MCF 10A (cell line): ENCODE data around the gene GDI1. TPM values are rescaled to one million over a fixed set of nuclear protein-coding genes. Genes with fewer than 3 reads are reported as not detected.

Source experiments
- BruUV-seq: library from RNA; stranded (reverse); fragments of 400-500 nt; replicated peaks from 2 replicates; lab custom pipeline; 2021; lab: Mats Ljungman, UMichigan
- CTCF ChIA-PET: fragments of 300-600 bp; sonication (Branson Sonifier 250); formaldehyde crosslinking; extraction: SDS; loops from one replicate; lab custom pipeline; 2021; ENCODE audit warnings: antibody characterized with exemption, inconsistent platforms; lab: Yijun Ruan, JAX
- POLR2A ChIA-PET: fragments of 300-600, 350-650 bp; sonication (Branson Sonifier 250); formaldehyde crosslinking; extraction: SDS; loops from one replicate; lab custom pipeline; 2020; ENCODE audit warnings: antibody characterized with exemption, inconsistent platforms; lab: Yijun Ruan, JAX
- DNase-seq: peaks from one replicate; pipeline ENCODE4 v3.0.0-alpha.2; 2018; ENCODE audit not compliant: unreplicated experiment
- H3K27ac Mint-ChIP-seq: one replicate; pipeline ENCODE4 v1.8.0; 2022; ENCODE audit warnings: mild to moderate bottlenecking, low read depth, mixed read lengths; ENCODE audit not compliant: unreplicated experiment
- H3K27me3 Mint-ChIP-seq: one replicate; pipeline ENCODE4 v1.8.0; 2022; ENCODE audit warnings: mixed read lengths; ENCODE audit not compliant: insufficient read depth, unreplicated experiment
- H3K36me3 Mint-ChIP-seq: one replicate; pipeline ENCODE4 v1.8.0; 2022; ENCODE audit warnings: mild to moderate bottlenecking, moderate library complexity, mixed read lengths; ENCODE audit not compliant: insufficient read depth, unreplicated experiment
- H3K4me1 Mint-ChIP-seq: one replicate; pipeline ENCODE4 v1.8.0; 2022; ENCODE audit warnings: mixed read lengths; ENCODE audit not compliant: insufficient read depth, unreplicated experiment
- H3K4me3 Mint-ChIP-seq: one replicate; pipeline ENCODE4 v1.8.0; 2022; ENCODE audit warnings: mild to moderate bottlenecking, moderate library complexity, mixed read lengths; ENCODE audit not compliant: unreplicated experiment
- H3K9me3 Mint-ChIP-seq: one replicate; pipeline ENCODE4 v1.8.0; 2022; ENCODE audit warnings: mixed read lengths; ENCODE audit not compliant: unreplicated experiment
- CTCF ChIP-seq: fragments of 200-600 bp; IDR thresholded peaks from one replicate; pipeline ENCODE4 v1.8.0; 2022; ENCODE audit warnings: antibody characterized with exemption, mild to moderate bottlenecking; ENCODE audit not compliant: unreplicated experiment
- intact Hi-C: fragments of 100-400 bp; cut with micrococcal nuclease; formaldehyde crosslinking; loops from 2 replicates; pipeline ENCODE4 v1.14.1; 2022
- total RNA-seq: library from RNA; stranded (reverse); gene quantifications from 2 replicates; pipeline ENCODE4 v1.2.3, GENCODE V29; 2022

The GDI1 gene
- total RNA-seq, 1 experiment from 2014 or later, result 89.9 TPM

GRCh38 chrX:154459832-154460231 lies 22.9 kb downstream of the GDI1 start:
- DNase-seq, result no peak
- Mint-ChIP-seq H3K27ac (no peak overlapping the region), H3K9me3 (no peaks in the 10 kb centered on the region), H3K4me3 (peak overlapping the region; percentile 70), H3K4me1 (peaks cover 10% of the 10 kb centered on the region), H3K36me3 (peaks cover 11% of the 10 kb centered on the region), H3K27me3 (peaks cover 11% of the 10 kb centered on the region)
- BruUV-seq, result no TSS peak
- ChIA-PET POLR2A (interaction anchor here (1.2 to 1.6 kb wide), 2 partner anchors 30 to 31 kb away, joined by 5 to 12 read pairs; partner anchors contain the start of genes ATP6AP1 and SLC10A3), CTCF (interaction anchor here (1.3 kb wide), 1 partner anchor 67 kb away, joined by 3 read pairs; no protein-coding TSS in a partner anchor)
- no peak for TF ChIP-seq CTCF
- intact Hi-C loops, result no loop called here

GRCh38 chrX:154460326-154460725 lies 23.4 kb downstream of the GDI1 start:
- TF ChIP-seq CTCF, result no peak
- Mint-ChIP-seq H3K27me3 (peaks cover 7% of the 10 kb centered on the region), H3K27ac (no peak overlapping the region), H3K4me1 (peaks cover 10% of the 10 kb centered on the region), H3K9me3 (no peaks in the 10 kb centered on the region), H3K36me3 (peaks cover 11% of the 10 kb centered on the region), H3K4me3 (peak overlapping the region; percentile 5)
- ChIA-PET CTCF (interaction anchor here (0.7 to 1.3 kb wide), 2 partner anchors 67 to 81 kb away, joined by 3 read pairs; no protein-coding TSS in a partner anchor), POLR2A (no interaction called here)
- DNase-seq, result no peak
- intact Hi-C loops, result no loop called here
- BruUV-seq, result TSS peak; percentile 20

- no peak for TF ChIP-seq CTCF
- no TSS peak for BruUV-seq
- no peak for DNase-seq
- Mint-ChIP-seq H3K27me3 (peaks cover 7% of the 10 kb centered on the region), H3K36me3 (peaks cover 14% of the 10 kb centered on the region), H3K4me3 (no peak overlapping the region), H3K27ac (no peak overlapping the region), H3K4me1 (peaks cover 7% of the 10 kb centered on the region), H3K9me3 (no peaks in the 10 kb centered on the region)
- ChIA-PET CTCF (interaction anchor here (1.2 kb wide), 1 partner anchor 65 kb away, joined by 5 read pairs; no protein-coding TSS in a partner anchor), POLR2A (no interaction called here)
- intact Hi-C loops, result no loop called here
Observed at GRCh38 chrX:154462396-154462795, 25.4 kb downstream of the GDI1 start.

- BruUV-seq, result no TSS peak
- no peak overlapping the region for H3K4me3 Mint-ChIP-seq
- H3K27me3 Mint-ChIP-seq, result peaks cover 7% of the 10 kb centered on the region
- no peak for DNase-seq
- peaks cover 4% of the 10 kb centered on the region for H3K4me1 Mint-ChIP-seq
- no peak for TF ChIP-seq CTCF
- POLR2A ChIA-PET, result no interaction called here
- peaks cover 18% of the 10 kb centered on the region for H3K36me3 Mint-ChIP-seq
- H3K9me3 Mint-ChIP-seq, result no peaks in the 10 kb centered on the region
- CTCF ChIA-PET, result interaction anchor here (0.5 to 0.6 kb wide), 2 partner anchors 1504 to 1539 kb away, joined by 3 read pairs; no protein-coding TSS in a partner anchor
- no peak overlapping the region for H3K27ac Mint-ChIP-seq
- intact Hi-C loops, result no loop called here
Observed at GRCh38 chrX:154463611-154464220, 26.8 kb downstream of the GDI1 start.
